A673 (cell line): ENCODE results near the gene DIP2C. TPM values are rescaled to one million over a fixed set of nuclear protein-coding genes. Genes with fewer than 3 reads are reported as not detected.

Experiments
- BruUV-seq: library from RNA; stranded (reverse); fragments of 400-500 nt; replicated peaks from 2 replicates; lab custom pipeline; 2021; lab: Mats Ljungman, UMichigan
- CTCF ChIA-PET: fragments of 300-600 bp; sonication (Branson Sonifier 250); formaldehyde crosslinking; loops from one replicate; lab custom pipeline; 2022; ENCODE audit warnings: antibody characterized with exemption; lab: Charles Lee
- POLR2A ChIA-PET: fragments of 300-600 bp; sonication (Branson Sonifier 250); formaldehyde crosslinking; loops from one replicate; lab custom pipeline; 2022; ENCODE audit warnings: antibody characterized with exemption; ENCODE audit not compliant: low non-redundant PET; lab: Charles Lee
- DNase-seq: peaks from one replicate; pipeline ENCODE4 v3.0.0-alpha.2; 2015; ENCODE audit warnings: low spot score
- H3K27ac ChIP-seq: fragments of 200-600 bp; sonication (generic); 2 replicates; pipeline ENCODE4 v1.5.1; 2016; ENCODE audit warnings: mixed run types, low read depth, mild to moderate bottlenecking, mixed read lengths, antibody characterized with exemption, low read length; ENCODE audit not compliant: poor library complexity, severe bottlenecking
- H3K27me3 ChIP-seq: fragments of 200-600 bp; sonication (generic); replicated peaks from 2 replicates; pipeline ENCODE4 v1.6.1; 2017; ENCODE audit warnings: mixed run types, low read depth, mild to moderate bottlenecking, mixed read lengths, antibody characterized with exemption, low read length; ENCODE audit not compliant: insufficient read depth, poor library complexity
- H3K36me3 ChIP-seq: fragments of 200-600 bp; sonication (generic); 2 replicates; pipeline ENCODE4 v1.6.1; 2016; ENCODE audit warnings: mixed run types, mild to moderate bottlenecking, mixed read lengths, antibody characterized with exemption, low read length; ENCODE audit not compliant: insufficient read depth, poor library complexity, severe bottlenecking
- H3K4me1 ChIP-seq: fragments of 200-600 bp; sonication (generic); 2 replicates; pipeline ENCODE4 v1.6.1; 2017; ENCODE audit warnings: mixed run types, mild to moderate bottlenecking, mixed read lengths, antibody characterized with exemption, low read length; ENCODE audit not compliant: insufficient read depth, poor library complexity, severe bottlenecking
- H3K4me3 ChIP-seq: fragments of 200-600 bp; sonication (generic); 2 replicates; pipeline ENCODE4 v1.5.1; 2016; ENCODE audit warnings: low read depth, mixed run types, mild to moderate bottlenecking, mixed read lengths, low read length; ENCODE audit not compliant: poor library complexity, severe bottlenecking
- H3K9me3 ChIP-seq: fragments of 200-600 bp; sonication (generic); 2 replicates; pipeline ENCODE4 v1.6.1; 2016; ENCODE audit warnings: mixed run types, low read depth, mild to moderate bottlenecking, mixed read lengths, antibody characterized with exemption, low read length; ENCODE audit not compliant: poor library complexity, severe bottlenecking
- EZH2 ChIP-seq: fragments of 200-600 bp; sonication (generic); IDR thresholded peaks from 2 replicates; pipeline ENCODE4 v1.6.1; 2017; ENCODE audit warnings: borderline replicate concordance, low read depth, mild to moderate bottlenecking, mixed read lengths, antibody characterized with exemption, low read length; ENCODE audit not compliant: poor library complexity, severe bottlenecking
- intact Hi-C: fragments of 100-400 bp; cut with micrococcal nuclease; formaldehyde crosslinking; loops from one replicate; pipeline ENCODE4 v1.10.0; 2022; ENCODE audit not compliant: unreplicated experiment
- total RNA-seq: library from RNA; stranded (reverse); gene quantifications from 2 replicates; pipeline ENCODE4 v1.2.3, GENCODE V29; 2021
- TF ChIP-seq, protein P1 (sequence below): fragments of 300-800, 200-600 bp; sonication (generic); conservative IDR thresholded peaks from 2 replicates; pipeline ENCODE4 v1.5.1; 2017; ENCODE audit warnings: low read depth, mild to moderate bottlenecking, antibody characterized with exemption, low read length, moderate library complexity, mixed read lengths

Gene DIP2C
- total RNA-seq, 1 experiment from 2014 or later = 13.2 TPM

DNA sequence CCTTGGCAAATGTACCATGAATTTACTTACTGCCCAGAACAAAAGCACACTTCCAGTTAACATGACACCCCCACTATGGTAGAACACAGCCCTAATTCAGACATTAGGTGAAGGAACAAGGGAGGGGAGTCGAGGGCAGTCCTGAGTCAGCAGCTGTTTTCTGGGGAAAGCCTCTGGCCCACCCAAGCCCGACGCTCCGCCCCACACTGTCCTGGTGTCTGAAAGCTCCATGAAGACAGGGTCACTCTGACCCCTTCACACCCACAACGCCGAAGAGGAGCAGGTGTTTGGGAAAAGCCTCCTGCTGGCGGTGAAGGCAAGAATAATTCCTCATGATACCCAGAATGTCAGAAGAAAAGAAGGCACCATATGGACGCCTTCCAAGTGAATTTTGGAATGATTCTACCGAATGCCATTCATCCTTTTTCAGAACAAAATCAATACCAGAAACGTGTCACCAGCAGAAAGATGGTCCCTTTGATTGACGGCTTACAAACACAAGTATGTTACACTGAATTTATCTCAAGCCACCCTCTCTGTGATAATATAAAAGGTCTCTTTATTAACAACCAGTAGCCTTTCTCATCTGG is 172.1 kb downstream of the DIP2C start:
- H3K4me3 ChIP-seq = no peak overlapping the region
- TF ChIP-seq, protein P1, sequence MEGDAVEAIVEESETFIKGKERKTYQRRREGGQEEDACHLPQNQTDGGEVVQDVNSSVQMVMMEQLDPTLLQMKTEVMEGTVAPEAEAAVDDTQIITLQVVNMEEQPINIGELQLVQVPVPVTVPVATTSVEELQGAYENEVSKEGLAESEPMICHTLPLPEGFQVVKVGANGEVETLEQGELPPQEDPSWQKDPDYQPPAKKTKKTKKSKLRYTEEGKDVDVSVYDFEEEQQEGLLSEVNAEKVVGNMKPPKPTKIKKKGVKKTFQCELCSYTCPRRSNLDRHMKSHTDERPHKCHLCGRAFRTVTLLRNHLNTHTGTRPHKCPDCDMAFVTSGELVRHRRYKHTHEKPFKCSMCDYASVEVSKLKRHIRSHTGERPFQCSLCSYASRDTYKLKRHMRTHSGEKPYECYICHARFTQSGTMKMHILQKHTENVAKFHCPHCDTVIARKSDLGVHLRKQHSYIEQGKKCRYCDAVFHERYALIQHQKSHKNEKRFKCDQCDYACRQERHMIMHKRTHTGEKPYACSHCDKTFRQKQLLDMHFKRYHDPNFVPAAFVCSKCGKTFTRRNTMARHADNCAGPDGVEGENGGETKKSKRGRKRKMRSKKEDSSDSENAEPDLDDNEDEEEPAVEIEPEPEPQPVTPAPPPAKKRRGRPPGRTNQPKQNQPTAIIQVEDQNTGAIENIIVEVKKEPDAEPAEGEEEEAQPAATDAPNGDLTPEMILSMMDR = no peak
- no peak for TF ChIP-seq EZH2
- no peaks in the 10 kb centered on the region for H3K27me3 ChIP-seq
- H3K9me3 ChIP-seq = no peaks in the 10 kb centered on the region
- ChIA-PET CTCF (no interaction called here), POLR2A (no interaction called here)
- no peak for DNase-seq
- H3K4me1 ChIP-seq = no peaks in the 10 kb centered on the region
- no TSS peak for BruUV-seq
- H3K27ac ChIP-seq = no peak overlapping the region
- H3K36me3 ChIP-seq = no peaks in the 10 kb centered on the region
- intact Hi-C loops = loop anchor here (10.0 kb wide), 2 partner anchors 167 to 297 kb away; partner anchors contain the start of gene DIP2C

GRCh38 chr10:516764-517163 is 172.7 kb downstream of the DIP2C start:
- ChIA-PET CTCF (no interaction called here), POLR2A (no interaction called here)
- BruUV-seq = no TSS peak
- Histone ChIP-seq H3K27ac (no peak overlapping the region), H3K27me3 (no peaks in the 10 kb centered on the region), H3K9me3 (no peaks in the 10 kb centered on the region), H3K4me3 (no peak overlapping the region), H3K4me1 (no peaks in the 10 kb centered on the region), H3K36me3 (no peaks in the 10 kb centered on the region)
- TF ChIP-seq, protein P1 = no peak
- TF ChIP-seq EZH2 = no peak
- intact Hi-C loops = loop anchor here (10.0 kb wide), 2 partner anchors 168 to 298 kb away; partner anchors contain the start of gene DIP2C
- no peak for DNase-seq

- DNase-seq = no peak
- peaks cover 3% of the 10 kb centered on the region for H3K4me1 ChIP-seq
- no peak overlapping the region for H3K27ac ChIP-seq
- BruUV-seq = no TSS peak
- no peaks in the 10 kb centered on the region for H3K36me3 ChIP-seq
- CTCF ChIA-PET = no interaction called here
- no peaks in the 10 kb centered on the region for H3K27me3 ChIP-seq
- no peaks in the 10 kb centered on the region for H3K9me3 ChIP-seq
- no peak overlapping the region for H3K4me3 ChIP-seq
- POLR2A ChIA-PET = no interaction called here
- TF ChIP-seq, protein P1 = no peak
- TF ChIP-seq EZH2 = no peak
- intact Hi-C loops = loop anchor here (10.0 kb wide), 2 partner anchors 169 to 299 kb away; partner anchors contain the start of gene DIP2C
Measured at GRCh38 chr10:515674-516073, 173.8 kb downstream of the DIP2C start.
